Skin of body (tissue), 2 donors: ENCODE results near the gene FAP. TPM values are rescaled to one million over a fixed set of nuclear protein-coding genes. Genes with fewer than 3 reads are reported as not detected.

ENCODE experiments used
- DNase-seq: peaks from one replicate; lab custom pipeline; 2025; lab: John Stamatoyannopoulos, UW
- total RNA-seq: library from RNA; depleted of rRNA; stranded (reverse); fragments of >200 nt; gene quantifications from one replicate; pipeline ENCODE4 v1.2.3, GENCODE V29; 2014

Gene FAP
- total RNA-seq, 1 donor from 2014 or later = 64.6 TPM

DNA sequence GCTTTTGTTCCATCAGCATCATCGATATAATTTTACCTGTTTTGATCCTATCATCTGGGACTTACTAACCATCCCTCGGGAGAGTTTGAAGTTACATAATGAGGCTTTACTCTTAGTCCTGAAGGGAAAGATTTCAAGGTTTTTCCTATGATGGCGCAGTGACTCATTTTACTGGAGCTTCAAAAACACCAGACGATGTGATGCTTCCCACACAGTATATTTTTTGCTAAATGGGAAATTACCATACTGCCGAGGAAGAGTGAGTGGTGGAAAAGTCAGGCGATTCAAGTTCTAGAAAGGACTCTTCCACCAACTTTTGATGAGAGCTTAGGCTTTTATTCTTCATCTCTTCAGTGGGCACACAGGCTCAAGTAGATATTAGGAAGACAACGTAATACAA is 46.6 kb downstream of the FAP start:
- no peak for DNase-seq

DNA sequence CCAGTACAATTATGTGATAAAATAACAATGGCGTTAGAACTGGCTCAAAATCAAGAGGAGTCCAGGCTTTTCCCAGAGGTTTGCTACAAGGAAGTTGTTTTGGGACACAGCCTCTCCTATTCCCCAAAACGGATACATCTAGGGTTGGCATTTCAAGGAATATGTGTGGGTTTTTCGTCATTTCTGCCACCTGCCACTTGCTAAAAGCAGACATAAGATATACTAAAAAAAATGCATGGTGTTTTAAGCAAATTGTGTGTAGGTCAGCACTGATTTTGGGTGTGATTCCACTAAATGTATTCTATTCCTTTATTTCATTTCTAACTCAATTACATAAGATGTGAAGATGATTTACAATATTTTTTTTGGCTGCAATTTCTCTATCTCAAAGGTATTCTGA is 54.8 kb downstream of the FAP start:
- no peak for DNase-seq

DNA sequence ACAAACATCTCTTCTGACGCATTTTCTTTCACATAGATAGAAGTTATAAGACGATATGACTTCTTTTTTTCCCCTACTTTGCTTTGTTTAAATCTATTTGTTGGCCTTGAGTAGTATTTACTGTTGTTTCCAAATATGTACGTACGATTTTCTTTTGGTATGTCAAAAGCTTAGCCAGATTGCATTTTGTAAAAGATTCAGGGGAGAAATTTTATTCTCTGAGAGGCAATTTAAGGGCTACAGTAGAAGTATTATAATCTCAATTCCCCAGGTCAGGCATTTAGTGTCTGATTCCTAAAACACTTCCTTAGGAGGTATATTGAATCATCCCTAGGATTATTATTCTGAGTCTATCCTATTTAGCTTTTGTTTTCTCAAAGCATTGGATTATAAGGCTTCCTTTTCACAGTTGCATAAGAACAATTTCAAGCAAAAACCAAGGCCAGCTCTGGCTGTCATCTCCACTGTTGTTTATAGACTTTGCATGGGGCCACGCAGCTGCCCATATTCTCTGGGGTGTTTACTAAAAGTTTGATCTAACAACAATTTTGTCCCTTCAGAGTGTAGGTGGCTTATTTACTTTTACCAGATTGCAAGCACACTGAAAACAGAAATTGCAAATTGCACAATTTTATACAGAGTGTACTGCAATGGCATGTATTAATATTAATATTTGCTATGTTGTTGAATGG is 57.6 kb downstream of the FAP start:
- no peak for DNase-seq

DNA sequence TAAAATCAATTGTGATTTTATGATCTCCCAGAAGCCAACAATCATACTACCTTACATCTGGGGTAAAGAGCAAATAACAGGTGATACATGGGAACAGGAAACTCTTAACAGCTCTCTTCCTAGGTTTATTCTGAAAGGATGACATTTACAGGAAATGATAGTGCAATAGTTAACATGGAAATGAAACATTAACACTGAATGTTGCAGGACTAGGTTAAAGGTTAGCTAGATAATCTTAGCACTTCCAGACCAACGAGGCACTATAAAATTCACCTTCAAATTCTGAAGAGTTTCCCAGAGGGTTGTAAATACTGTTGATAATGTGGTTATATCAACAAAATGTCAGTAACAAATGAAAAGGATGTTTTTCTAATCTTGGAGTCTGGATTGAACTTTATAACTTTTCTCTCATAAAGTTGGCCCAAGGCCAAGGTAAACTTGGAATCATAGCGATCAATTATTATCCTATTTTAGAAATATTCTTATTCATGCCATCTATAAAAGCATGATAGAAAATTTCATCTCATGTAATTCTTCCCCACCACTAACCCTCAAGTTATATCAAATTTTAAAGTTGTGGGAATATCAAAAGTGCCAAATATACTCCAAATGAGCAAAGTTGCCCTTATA is 58.3 kb downstream of the FAP start:
- no peak for DNase-seq

DNA sequence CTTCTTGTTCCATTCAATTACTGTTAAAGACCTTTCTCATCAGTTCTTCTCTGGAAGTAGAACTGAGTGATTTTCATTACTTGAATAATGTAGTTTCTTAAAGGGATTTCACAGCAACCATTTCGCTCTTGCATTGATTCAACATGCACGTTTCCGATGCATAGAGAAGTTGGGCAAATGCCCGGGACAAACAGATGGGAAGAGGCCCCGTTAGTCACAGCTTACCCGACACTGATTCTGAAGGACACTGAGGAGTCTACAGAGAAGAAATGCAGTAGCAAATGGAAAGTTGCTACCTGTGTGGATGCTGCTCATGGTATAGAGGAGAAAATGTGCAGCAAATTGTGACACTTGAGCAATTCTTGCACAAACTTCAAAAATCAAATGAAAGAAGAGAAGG is 58.9 kb downstream of the FAP start:
- no peak for DNase-seq

DNA sequence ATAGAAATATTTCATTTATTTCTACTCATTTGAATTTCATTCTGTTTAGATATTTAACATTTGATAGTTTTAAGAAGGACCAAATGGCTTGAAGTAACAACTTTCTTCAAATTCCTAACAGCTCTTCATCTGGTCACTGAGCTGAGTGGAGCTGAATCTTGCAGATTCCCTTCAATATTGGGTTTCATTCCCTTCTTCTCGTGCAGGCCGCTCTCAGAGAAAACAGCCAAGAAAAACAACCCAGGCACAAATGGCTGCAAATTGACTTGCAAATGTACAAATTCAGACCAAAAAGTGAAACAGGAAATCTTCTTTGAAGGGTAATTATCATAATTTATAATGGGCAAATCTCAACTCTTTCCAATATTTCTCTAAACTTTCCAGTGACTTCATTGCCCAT is 60.9 kb downstream of the FAP start:
- no peak for DNase-seq

DNA sequence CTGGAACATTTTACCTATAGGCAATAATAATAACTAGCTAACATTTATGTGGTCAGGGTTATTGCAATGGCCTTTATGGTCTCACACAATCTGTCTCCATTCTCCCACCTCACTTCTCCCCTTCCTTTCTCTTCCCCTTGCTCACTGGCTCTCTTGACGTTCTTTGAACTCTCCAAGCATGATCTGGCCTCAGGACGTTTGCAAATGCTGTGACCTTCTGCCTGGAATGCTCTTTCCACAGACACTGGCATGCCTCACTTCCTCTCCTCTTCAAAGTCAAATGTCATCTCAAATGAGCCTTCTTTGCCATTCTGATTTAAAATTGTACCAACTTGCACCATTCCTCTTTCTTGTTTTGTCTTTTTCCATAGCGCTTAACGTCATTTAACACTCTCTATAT is 65.9 kb downstream of the FAP start:
- DNase-seq = no peak

DNA sequence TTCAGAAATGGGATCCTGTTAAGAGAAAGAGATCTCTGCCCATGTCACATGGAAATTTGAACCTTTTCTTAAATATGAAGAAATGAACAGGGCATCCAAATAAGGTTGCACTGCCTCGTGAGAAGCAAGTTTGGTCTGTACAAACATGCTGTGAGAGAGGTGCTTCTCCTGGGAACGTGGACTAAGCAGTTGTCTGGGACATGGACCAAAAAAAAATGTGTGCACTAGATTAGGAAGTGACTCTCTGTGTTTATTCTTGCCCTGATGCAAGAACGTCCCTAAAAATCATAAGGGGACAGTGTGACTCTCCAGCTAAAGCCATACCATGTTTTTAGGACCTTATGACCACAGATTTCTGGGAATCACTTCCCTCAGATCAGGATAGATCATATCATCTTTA is 67.5 kb downstream of the FAP start:
- DNase-seq = no peak

DNA sequence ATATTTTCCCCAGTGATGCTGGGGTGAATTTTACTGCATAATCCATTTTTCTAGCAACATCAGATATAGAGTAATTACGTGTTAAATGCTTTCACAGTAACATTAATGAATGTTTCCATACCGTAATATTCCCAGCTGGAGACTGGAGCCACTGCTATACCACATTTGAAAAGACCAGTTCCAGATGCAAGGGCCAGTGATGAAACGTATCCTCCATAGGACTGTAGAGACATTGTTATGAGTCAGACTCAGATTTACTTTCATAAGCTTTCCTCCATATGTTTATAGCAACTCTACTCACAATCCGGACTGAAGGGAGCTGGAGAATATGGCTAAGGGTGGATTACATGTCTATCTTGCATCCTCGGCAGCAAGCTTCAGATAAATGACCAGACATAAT is 68.5 kb downstream of the FAP start:
- DNase-seq = peak; percentile 84

DNA sequence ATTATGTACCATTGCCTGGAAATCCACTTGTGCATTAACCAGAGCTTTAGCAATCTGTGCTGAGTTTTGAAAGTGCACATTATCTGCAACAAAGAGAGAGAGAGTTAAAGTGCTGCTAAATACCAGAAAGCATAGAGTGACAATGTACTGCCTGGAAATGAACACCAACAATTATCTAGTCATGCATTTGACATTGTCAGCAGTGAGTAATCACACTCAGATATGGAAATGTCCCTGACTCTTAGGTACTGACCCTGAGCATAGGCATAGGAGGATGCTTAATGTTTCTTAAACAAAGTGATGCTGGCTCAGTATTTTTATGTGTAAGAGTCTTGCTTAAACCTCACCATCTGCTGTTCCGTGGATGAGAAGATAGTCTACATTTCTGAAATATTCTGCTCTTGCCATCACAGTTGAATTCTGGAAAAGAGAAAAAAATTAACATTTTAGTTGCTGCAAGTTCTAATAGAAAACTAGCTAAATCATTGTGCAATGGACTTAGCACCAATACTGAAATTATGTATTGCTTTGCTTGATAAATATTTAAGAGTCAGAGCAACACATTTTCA is 70.4 kb downstream of the FAP start:
- DNase-seq = no peak

DNA sequence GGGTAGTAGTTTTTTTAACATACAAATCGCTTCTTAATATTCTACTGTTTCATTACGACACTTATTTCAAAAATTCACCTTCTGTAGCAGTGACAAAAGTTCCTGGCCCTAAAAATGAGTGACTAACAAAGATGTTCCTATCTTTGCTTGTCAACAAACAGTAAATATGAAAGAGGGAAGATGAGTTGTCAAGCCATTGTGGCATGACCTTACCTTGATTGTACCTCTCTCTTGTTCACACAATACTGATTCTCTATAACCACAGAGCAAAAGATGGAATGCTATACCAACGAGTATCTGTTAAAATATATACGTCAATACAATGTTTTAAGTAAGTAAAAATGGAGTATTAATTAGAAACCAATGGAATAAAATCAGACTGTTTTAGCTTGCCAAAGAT is 76.5 kb downstream of the FAP start:
- no peak for DNase-seq

DNA sequence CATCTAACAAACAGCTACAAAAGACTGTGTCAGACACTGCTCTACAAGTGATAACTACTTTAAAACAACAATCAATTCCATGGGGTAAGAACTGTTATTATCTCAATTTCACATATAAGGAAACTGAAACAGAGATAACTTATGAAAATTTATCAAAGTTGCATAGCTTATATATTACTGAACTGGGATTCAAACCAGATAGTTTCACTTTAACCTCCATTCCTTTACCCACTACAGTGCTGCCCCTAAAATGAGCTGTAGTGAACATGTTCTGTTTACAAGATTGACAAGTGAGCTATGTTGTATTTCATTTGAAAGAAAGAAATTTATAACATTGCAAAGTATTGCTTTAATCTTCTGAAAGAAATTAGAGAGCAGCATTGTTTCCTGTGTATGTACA is 77.1 kb downstream of the FAP start:
- no peak for DNase-seq

DNA sequence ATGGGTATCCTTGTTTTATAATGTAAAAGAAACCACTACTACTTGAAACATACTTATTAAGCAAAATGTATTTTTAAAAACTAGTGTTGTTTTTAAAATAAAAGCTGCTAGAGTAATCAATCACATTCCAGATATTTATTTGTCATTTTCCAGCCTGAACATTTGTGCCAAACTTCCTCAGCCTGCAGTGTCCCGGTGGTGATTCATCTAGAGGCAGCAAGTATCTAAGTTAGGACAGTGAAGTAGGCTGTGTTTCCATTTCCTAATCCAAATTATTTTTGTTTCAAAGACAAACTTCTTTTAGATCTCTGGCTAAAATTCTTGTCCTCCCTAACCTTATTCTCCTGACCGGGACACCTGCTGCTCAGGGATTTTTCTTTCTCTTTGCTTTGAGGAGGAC is 78.4 kb downstream of the FAP start:
- DNase-seq = no peak

DNA sequence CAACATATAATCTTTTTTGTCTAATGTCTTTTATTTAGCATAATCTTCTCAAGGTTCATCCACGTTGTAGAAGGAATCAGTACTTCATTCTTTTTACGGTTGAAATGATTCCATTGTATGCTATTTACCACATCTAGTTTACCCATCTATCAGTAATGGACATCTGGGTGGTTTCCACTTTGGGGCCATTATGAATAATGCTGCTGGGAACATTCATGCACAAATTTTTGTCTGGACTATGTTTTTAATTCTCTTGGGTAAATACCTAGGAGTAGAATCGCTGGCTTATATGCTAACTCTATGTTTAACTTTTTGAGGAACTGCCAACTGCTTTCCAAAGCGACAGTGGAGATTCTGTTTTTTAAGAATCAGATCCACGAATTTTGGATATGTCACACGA is 83.8 kb downstream of the FAP start:
- DNase-seq = no peak

DNA sequence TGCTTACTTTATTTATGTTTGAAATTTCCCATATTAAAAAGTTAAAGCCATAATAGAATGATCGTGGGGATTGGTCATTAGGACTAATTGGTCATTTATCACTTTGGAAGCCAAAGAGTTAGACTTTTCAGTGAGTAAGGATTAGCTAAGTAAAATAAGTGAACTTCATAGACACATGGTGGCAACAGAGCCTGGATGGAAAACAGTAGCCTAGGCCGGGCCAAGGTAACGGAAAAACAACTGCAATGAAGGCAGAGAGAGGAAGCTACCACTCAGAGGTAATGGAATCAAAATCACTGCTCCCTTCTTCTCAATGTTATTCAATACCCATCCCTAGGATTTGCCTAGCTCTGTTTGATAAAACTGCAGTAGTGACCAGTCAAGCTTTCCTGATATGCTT is 87.1 kb downstream of the FAP start:
- DNase-seq = no peak

DNA sequence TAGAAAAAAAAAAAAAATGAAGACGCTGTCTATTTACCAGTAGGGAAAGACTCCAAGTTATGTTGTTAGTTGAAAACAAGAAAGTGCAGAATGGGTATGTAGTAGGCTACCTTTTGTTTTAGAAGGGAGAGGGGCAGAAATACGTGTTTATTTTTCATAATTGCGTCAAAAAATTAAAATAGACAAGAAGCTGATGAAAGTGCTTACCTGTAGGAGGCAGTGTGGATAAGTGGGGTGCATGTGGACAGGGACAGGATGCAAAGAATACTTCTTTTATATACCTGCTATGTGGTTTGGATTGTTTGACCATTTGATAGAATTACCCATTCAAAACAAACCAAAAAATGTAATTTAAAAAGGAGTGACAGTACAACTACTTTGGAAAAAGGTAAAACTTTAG is 88.2 kb downstream of the FAP start:
- no peak for DNase-seq

DNA sequence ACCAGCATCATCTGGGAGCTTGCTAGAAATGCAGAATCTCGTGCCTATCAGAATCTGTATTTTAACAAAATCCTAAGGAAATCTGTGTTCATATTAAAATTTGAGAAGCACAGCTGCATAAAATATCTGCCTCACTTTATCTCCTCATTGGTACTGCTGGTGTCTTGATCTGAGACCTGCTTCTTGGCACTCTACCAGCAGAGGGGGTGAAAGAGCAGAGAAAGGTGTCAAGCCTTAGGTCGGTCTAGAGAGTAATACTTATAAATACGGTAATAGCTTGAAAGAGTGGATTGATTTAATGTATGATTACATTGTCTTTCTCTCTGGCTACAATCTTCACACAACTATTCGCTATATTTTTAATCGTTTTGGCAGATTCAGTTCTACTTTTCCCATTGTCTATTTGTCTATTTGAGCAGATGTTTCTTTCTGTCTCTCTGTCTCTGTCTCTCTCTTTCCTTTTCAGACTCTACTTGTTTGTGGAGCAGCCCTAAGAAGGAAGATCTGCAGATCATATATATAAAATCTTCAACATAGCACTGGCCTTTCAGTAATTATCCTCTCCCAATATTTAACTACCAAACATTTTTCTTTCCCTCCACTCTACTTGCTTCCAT is 89.5 kb downstream of the FAP start:
- DNase-seq = peak; percentile 17

DNA sequence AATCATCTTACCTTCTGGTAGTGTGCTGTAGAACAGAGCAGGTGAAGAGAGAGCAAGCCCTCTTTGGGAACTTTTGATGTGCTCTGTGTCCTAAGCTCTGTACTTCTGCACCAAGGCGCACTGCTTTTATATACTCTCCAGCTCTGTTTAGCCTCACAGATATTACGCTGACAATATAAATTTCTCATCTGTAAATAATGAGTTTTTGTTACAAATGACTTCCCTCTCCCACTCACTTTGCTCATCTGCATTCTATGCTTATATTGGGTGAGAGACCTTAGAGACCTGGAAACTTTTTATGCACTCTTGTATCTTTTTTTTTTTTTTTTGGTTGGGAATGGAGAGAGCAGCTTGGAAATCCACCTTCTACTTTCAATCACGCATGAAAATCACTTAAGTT is 91.1 kb downstream of the FAP start, which contains the start of gene GCG:
Gene GCG (minus strand): TSS at position 101 of the 400 bp plus-strand sequence. CDS start 3,069 bp downstream, outside the sequence.
- no peak for DNase-seq

DNA sequence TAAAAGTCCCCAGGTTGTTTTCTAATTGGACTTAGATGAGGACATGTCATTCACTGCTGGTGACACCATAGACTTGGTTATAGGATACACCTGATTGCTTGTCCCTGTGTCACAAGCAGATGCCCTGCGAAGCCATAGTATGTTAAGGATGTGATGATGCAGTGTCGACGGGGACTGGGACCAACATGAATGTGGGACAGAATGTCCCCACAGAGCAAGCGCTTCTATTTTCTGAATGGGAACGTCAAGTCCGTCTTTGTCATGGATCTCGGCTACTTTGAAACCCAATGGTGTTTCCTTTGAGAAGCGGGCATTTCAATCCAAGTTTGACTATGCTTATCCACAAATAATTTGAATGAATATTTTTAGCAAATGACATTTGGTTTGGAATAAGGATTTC is 93.3 kb downstream of the FAP start:
- DNase-seq = no peak

DNA sequence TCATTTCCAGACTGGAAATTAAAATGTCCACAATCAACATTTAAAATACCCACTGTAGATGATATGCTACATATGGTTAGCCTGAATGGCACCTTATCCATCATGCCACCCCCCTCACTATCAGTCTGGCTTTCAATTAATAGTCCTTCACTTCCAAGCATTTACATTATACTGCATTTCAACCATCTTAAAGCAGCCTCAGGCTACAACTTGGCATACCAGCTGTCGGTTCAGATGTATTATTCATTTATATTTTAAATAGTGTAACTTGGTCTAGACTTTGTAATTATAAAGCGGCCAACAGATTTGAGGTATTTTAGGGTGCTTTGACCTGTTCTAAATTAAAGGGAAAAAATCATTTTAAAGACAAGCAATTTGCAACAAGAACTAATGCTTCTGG is 93.8 kb downstream of the FAP start:
- no peak for DNase-seq

DNA sequence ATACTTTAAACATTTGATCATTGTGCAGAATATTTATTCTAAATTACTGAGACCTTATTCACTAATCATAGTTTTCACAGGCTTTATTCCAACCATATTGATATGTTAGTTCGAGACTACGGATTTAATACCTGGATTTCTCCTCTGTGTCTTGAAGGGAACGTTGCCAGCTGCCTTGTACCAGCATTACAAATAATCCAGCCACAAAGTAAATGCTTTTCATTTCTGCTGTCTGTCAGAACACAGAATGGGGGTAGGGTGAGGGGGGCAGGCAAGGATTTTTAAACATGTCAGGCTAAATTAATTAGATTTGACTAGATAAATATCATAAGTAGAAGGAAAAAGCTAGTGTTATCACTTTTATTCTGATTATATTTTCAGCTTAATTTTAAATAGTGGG is 94.3 kb downstream of the FAP start:
- no peak for DNase-seq

DNA sequence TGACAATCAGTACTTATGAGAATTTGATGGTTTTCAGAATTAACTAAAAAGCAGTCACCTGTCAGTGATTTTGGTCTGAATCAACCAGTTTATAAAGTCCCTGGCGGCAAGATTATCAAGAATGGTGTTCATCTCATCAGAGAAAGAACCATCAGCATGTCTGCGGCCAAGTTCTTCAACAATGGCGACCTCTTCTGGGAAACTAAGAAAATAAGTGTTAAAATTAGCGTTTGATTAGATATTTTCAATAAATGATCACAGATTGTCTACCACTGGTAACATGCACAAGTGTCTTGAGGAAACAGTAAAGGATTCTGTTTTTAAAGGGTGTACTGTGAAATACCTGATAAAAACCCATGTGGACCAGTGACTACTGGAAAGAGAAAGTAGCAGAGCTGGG is 99.3 kb downstream of the FAP start:
- DNase-seq = no peak

DNA sequence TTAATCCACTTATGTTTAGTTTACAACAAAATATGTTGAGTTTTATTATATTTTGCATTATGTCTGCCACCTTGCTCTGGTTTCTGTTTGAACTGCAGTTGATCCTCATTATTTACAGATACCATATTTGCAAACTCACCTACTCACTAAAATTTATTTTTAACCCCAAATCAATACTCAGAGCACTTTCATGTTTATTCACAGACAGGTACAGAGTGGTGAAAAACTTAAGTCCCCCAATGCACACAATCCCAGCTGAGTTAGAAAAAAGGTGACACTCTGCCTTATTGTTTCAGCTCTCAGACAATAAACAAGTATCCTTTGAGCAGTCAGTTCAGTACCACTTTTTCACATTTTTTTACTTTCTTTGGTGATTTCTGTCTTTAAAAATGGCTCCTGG is 104.9 kb downstream of the FAP start:
- DNase-seq = no peak
